Activated CD4-positive, alpha-beta T cell treated with anti-CD3 and anti-CD28 coated beads for 24 hours (primary cell): ENCODE measurements around the gene CGB8.
"Not testable (repeated sequence)": the region's sequence is repeated elsewhere in the genome, so short reads cannot be mapped to it uniquely, and the experiment has no call there.

Source experiments
- DNase-seq, 2 donors: peaks; one replicate each; pipeline ENCODE4 v3.0.0-alpha.2; 2020; ENCODE audit warnings: low read depth in 2 of 2

CGB8 gene

GRCh38 chr19:49049011-49049410, at the start of gene CGB8:
Gene CGB8 (minus strand): TSS chr19:49049111. CDS start chr19:49048739, 372 bp downstream.
- DNase-seq: not testable (repeated sequence)

- peak; percentile 56 to 57 for DNase-seq
Observed at GRCh38 chr19:49097453-49098288, 48.8 kb upstream of the CGB8 start.

- DNase-seq: no peak
Observed at GRCh38 chr19:49094505-49095482, 45.9 kb upstream of the CGB8 start.

- DNase-seq: no peak
Observed at GRCh38 chr19:49092686-49093085, 43.8 kb upstream of the CGB8 start.

- DNase-seq: no peak
Observed at GRCh38 chr19:49091391-49092038, 42.6 kb upstream of the CGB8 start.

- DNase-seq: no peak
Observed at GRCh38 chr19:49086296-49086695, 37.4 kb upstream of the CGB8 start.

GRCh38 chr19:49085868-49086232, 36.9 kb upstream of the CGB8 start:
- no peak for DNase-seq

GRCh38 chr19:49085020-49085867, 36.3 kb upstream of the CGB8 start, which contains the start of gene SNRNP70:
Gene SNRNP70 (plus strand): TSS chr19:49085451. CDS start chr19:49086415, 964 bp downstream.
- peak; percentile 97 to 98 for DNase-seq

GRCh38 chr19:49084206-49085019, 35.5 kb upstream of the CGB8 start:
- DNase-seq: no peak

- no peak for DNase-seq
Observed at GRCh38 chr19:49081273-49081672, 32.4 kb upstream of the CGB8 start.

- DNase-seq: no peak
Observed at GRCh38 chr19:49080392-49080791, 31.5 kb upstream of the CGB8 start.

GRCh38 chr19:49074869-49075268, 26.0 kb upstream of the CGB8 start:
- not testable (repeated sequence) for DNase-seq

GRCh38 chr19:49073514-49074378, 24.8 kb upstream of the CGB8 start:
- DNase-seq: no peak

- no peak for DNase-seq
Observed at GRCh38 chr19:49071860-49072547, 23.1 kb upstream of the CGB8 start.

GRCh38 chr19:49070416-49070815, 21.5 kb upstream of the CGB8 start:
- no peak for DNase-seq

- DNase-seq: no peak
Observed at GRCh38 chr19:49069026-49069425, 20.1 kb upstream of the CGB8 start.

- no peak for DNase-seq
Observed at GRCh38 chr19:49067554-49067953, 18.6 kb upstream of the CGB8 start.

GRCh38 chr19:49065905-49066512, 17.1 kb upstream of the CGB8 start:
- no peak for DNase-seq
